HepG2 (cell line): ENCODE results near the gene PHF5A. TPM values are rescaled to one million over a fixed set of nuclear protein-coding genes. Genes with fewer than 3 reads are reported as not detected.

Experiments
- CREB3 ChIP-seq: sonication (generic); formaldehyde crosslinking; IDR thresholded peaks from 2 replicates; pipeline ENCODE4 v1.5.0; 2020; ENCODE audit warnings: missing genetic modification reagents
- E2F1 ChIP-seq: sonication (generic); formaldehyde crosslinking; IDR thresholded peaks from 2 replicates; pipeline ENCODE4 v1.5.0; 2020; ENCODE audit warnings: missing genetic modification reagents
- HNF1A ChIP-seq, 2 experiments: sonication (generic) in 1 of 2; formaldehyde crosslinking in 1 of 2; IDR thresholded peaks; 2 replicates each; pipeline versions ENCODE4 v1.4.0 to v1.6.1; 2016 to 2020; ENCODE audit warnings: borderline replicate concordance in 1 of 2, low read depth in 1 of 2, mild to moderate bottlenecking in 1 of 2, missing genetic modification reagents in 1 of 2
- ISL2 ChIP-seq: sonication (generic); formaldehyde crosslinking; IDR thresholded peaks from 2 replicates; pipeline ENCODE4 v1.5.0; 2020; ENCODE audit warnings: missing genetic modification reagents
- KLF16 ChIP-seq, 2 experiments: sonication (generic) in 1 of 2; formaldehyde crosslinking in 1 of 2; IDR thresholded peaks; 2 replicates each; pipeline versions ENCODE4 v1.6.1 to v1.8.0; 2016 to 2023; ENCODE audit warnings: missing genetic modification reagents in 2 of 2, missing compliant biosample characterization in 1 of 2
- POLR2AphosphoS5 ChIP-seq: IDR thresholded peaks from 2 replicates; pipeline ENCODE4 v1.6.1; 2012; ENCODE audit warnings: low read depth, low read length
- RNF219 ChIP-seq: sonication (generic); formaldehyde crosslinking; IDR thresholded peaks from 2 replicates; pipeline ENCODE4 v1.5.0; 2020; ENCODE audit warnings: mild to moderate bottlenecking, missing genetic modification reagents
- SSRP1 ChIP-seq: IDR thresholded peaks from 2 replicates; pipeline ENCODE4 v1.6.1; 2016; ENCODE audit warnings: control low read depth
- ZC3H13 ChIP-seq: sonication (generic); formaldehyde crosslinking; IDR thresholded peaks from 2 replicates; pipeline ENCODE4 v1.8.1; 2023; ENCODE audit warnings: mild to moderate bottlenecking, missing genetic modification reagents, moderate library complexity
- ZNF230 ChIP-seq: sonication (generic); formaldehyde crosslinking; IDR thresholded peaks from 2 replicates; pipeline ENCODE4 v1.4.0; 2020; ENCODE audit warnings: mild to moderate bottlenecking, missing genetic modification reagents
- ZNF280B ChIP-seq: sonication (generic); formaldehyde crosslinking; IDR thresholded peaks from 2 replicates; pipeline ENCODE4 v1.5.0; 2020; ENCODE audit warnings: missing genetic modification reagents, mild to moderate bottlenecking, borderline replicate concordance
- ZNF350 ChIP-seq: sonication (generic); formaldehyde crosslinking; IDR thresholded peaks from 2 replicates; pipeline ENCODE4 v1.4.0; 2020; ENCODE audit warnings: mild to moderate bottlenecking, low read depth, missing genetic modification reagents, borderline replicate concordance
- ZNF589 ChIP-seq: sonication (generic); formaldehyde crosslinking; conservative IDR thresholded peaks from 2 replicates; pipeline ENCODE4 v1.8.0; 2022; ENCODE audit warnings: mild to moderate bottlenecking, moderate library complexity, missing genetic modification reagents
- ZNF878 ChIP-seq: sonication (generic); formaldehyde crosslinking; IDR thresholded peaks from 2 replicates; pipeline ENCODE4 v1.8.1; 2023; ENCODE audit warnings: mild to moderate bottlenecking, missing genetic modification reagents, moderate library complexity
- polyA plus RNA-seq, 8 experiments: library from polyadenylated mRNA; depleted of rRNA in 3 of 8; stranded (reverse) in 7 of 8; unstranded in 1 of 8; fragments of >200 nt; fragmentation: Illumina TruSeq in 4 of 8; extraction: Trizol in 4 of 8; gene quantifications; 2 replicates each; pipeline versions ENCODE4 v1.2.1 to v1.2.3, GENCODE V29; 2011 to 2016; ENCODE audit warnings: low read depth in 4 of 8, missing spikeins in 1 of 8, mixed read lengths in 1 of 8; ENCODE audit not compliant: insufficient read depth in 1 of 8
- total RNA-seq, 5 experiments: library from RNA; depleted of rRNA; stranded (reverse); fragments of >200 nt; fragmentation: Illumina TruSeq; extraction: Trizol; gene quantifications; 2 replicates each; pipeline ENCODE4 v1.2.3, GENCODE V29; 2016; ENCODE audit warnings: low read depth in 1 of 5

The PHF5A gene
- total and polyA plus RNA-seq, 2 of the 13 experiments (the other 11 are each of a cell fraction or from before 2014, with no cell fraction given) = 56.6 to 105 TPM

GRCh38 chr22:41447435-41448188, 20.9 kb downstream of the PHF5A start (continued):
- TF ChIP-seq ZNF280B (CRISPR knock-in tag) (no peak), SSRP1 (CRISPR knock-in tag) (0 out of 2 replicates have a peak, but pooled peaks have one; percentile 52), KLF16 (CRISPR knock-in tag; IDR thresholded peaks at IDR 0.05) (peak in 1 of 2 experiments; percentile 15; a peak in 1 of 4 replicates), HNF1A (IDR thresholded peaks at IDR 0.05; ENCODE audit: low read depth) (no peak), HNF1A (CRISPR knock-in tag; IDR thresholded peaks at IDR 0.05; ENCODE audit: borderline replicate concordance) (0 out of 2 replicates have a peak, but pooled peaks have one; percentile 19), ZC3H13 (peak; percentile 30; the same call in 1 of the 2 replicates), ISL2 (peak; percentile 28; the same call in 1 of the 2 replicates), ZNF589 (CRISPR knock-in tag) (0 out of 2 replicates have a peak, but pooled peaks have one; percentile 47), ZNF350 (peak; percentile 20; the same call in 1 of the 2 replicates), RNF219 (peak; percentile 13; the same call in 1 of the 2 replicates), E2F1 (CRISPR knock-in tag) (no peak), POLR2AphosphoS5 (peak; percentile 51; the same call in 1 of the 2 replicates), ZNF878 (peak; percentile 71; the same call in 1 of the 2 replicates), CREB3 (CRISPR knock-in tag) (0 out of 2 replicates have a peak, but pooled peaks have one; percentile 26), ZNF230 (CRISPR knock-in tag) (peak; percentile 21; the same call in 1 of the 2 replicates)
